Lower leg skin (tissue), 4 donors: ENCODE data around the gene DCXR. TPM values are rescaled to one million over a fixed set of nuclear protein-coding genes. Genes with fewer than 3 reads are reported as not detected.

Experiments used
- DNase-seq, 2 donors: peaks; one replicate each; pipeline ENCODE4 v3.0.0-alpha.2; 2019; ENCODE audit warnings: low spot score in 2 of 2
- H3K4me3 ChIP-seq: fragments of 200-600 bp; sonication (generic); 2 replicates; pipeline ENCODE4 v1.5.1; 2017; ENCODE audit warnings: mild to moderate bottlenecking, low read depth; ENCODE audit not compliant: poor library complexity, severe bottlenecking
- POLR2A ChIP-seq, 2 donors: fragments of 450-650 bp; IDR thresholded peaks; one replicate each; pipeline ENCODE4 v1.6.1; 2016 to 2017; ENCODE audit warnings: antibody characterized with exemption in 2 of 2, mild to moderate bottlenecking in 1 of 2, moderate library complexity in 1 of 2
- WGBS, 2 donors: methylation state at CpG; one replicate each; pipeline ENCODE4 v1.1.5; 2018; 5-methylcytosine and 5-hydroxymethylcytosine counted together
- intact Hi-C: fragments of 100-400 bp; cut with DNase I; formaldehyde crosslinking; loops from one replicate; pipeline ENCODE4 v1.15.0; 2023; ENCODE audit warnings: low total_unique reads
- total RNA-seq, 4 donors: library from RNA; depleted of rRNA; stranded (reverse); fragments of >200 nt; gene quantifications; one replicate each; pipeline ENCODE4 v1.1.0, GENCODE V29; 2016
- TF ChIP-seq, protein P1 (sequence below), 3 donors: fragments of 450-650 bp; IDR thresholded peaks; one replicate each; pipeline ENCODE4 v1.5.1; 2016; ENCODE audit warnings: antibody characterized with exemption in 3 of 3, mild to moderate bottlenecking in 3 of 3, moderate library complexity in 2 of 3

The DCXR gene
- total RNA-seq, 4 donors from 2014 or later: 124 to 199 (median 149) TPM

- no peak for DNase-seq
- WGBS, 2 donors: 3 to 8% methylated on average over 8 to 10 of the region's 10 CpGs
- TF ChIP-seq POLR2A (IDR thresholded peaks at IDR 0.05): no peak
- TF ChIP-seq, protein P1, sequence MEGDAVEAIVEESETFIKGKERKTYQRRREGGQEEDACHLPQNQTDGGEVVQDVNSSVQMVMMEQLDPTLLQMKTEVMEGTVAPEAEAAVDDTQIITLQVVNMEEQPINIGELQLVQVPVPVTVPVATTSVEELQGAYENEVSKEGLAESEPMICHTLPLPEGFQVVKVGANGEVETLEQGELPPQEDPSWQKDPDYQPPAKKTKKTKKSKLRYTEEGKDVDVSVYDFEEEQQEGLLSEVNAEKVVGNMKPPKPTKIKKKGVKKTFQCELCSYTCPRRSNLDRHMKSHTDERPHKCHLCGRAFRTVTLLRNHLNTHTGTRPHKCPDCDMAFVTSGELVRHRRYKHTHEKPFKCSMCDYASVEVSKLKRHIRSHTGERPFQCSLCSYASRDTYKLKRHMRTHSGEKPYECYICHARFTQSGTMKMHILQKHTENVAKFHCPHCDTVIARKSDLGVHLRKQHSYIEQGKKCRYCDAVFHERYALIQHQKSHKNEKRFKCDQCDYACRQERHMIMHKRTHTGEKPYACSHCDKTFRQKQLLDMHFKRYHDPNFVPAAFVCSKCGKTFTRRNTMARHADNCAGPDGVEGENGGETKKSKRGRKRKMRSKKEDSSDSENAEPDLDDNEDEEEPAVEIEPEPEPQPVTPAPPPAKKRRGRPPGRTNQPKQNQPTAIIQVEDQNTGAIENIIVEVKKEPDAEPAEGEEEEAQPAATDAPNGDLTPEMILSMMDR (IDR thresholded peaks at IDR 0.05): no peak
- peak overlapping the region; percentile 89 for H3K4me3 ChIP-seq
- intact Hi-C loops: no loop called here
Observed at GRCh38 chr17:82021900-82022309, 15.6 kb downstream of the DCXR start.

GRCh38 chr17:82021107-82021899 lies 16.2 kb downstream of the DCXR start:
- no peak for TF ChIP-seq POLR2A (IDR thresholded peaks at IDR 0.05)
- TF ChIP-seq, protein P1 (IDR thresholded peaks at IDR 0.05): peak in 1 of 3 donors; percentile 66
- 23 to 27% methylated on average over 22 to 25 of the region's 25 CpGs for WGBS, 2 donors
- peak in 1 of 2 donors; percentile 93 for DNase-seq
- H3K4me3 ChIP-seq: no peak overlapping the region
- intact Hi-C loops: no loop called here

DNA sequence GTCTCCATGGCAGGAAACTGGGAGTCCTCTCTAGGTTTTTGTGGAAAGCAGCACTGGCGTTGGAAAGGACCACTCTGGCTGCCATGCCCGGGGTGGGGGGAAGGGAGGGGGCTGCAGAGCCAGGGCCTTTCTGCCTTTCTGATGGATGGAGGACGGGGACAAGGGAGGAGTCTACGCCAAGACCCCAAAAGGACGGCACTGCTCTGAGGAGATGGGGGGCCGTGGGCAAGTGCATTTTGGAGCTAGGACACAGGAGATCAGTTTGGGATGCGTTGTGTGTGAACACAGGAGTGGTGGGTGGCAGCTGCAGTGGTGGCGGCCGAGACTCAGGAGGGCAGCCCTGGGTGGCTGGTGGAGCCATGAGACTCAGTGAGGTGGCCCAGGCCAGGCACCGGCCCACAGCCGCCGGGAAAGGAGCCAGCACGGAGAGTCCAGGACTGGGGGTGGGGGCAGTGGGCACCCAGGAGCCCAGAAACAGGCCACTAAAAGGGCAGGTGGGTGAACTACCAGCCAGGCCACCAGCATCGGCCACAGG lies 16.9 kb downstream of the DCXR start:
- 73 to 74% methylated on average over 14 of the region's 14 CpGs for WGBS, 2 donors
- TF ChIP-seq, protein P1 (IDR thresholded peaks at IDR 0.05): no peak
- no peak for TF ChIP-seq POLR2A (IDR thresholded peaks at IDR 0.05)
- intact Hi-C loops: no loop called here
- H3K4me3 ChIP-seq: no peak overlapping the region
- no peak for DNase-seq

GRCh38 chr17:82019690-82020571 lies 17.6 kb downstream of the DCXR start:
- intact Hi-C loops: loop anchor here (2.0 kb wide), 1 partner anchor 57 kb away; no protein-coding TSS in a partner anchor
- TF ChIP-seq, protein P1 (IDR thresholded peaks at IDR 0.05): no peak
- TF ChIP-seq POLR2A (IDR thresholded peaks at IDR 0.05): no peak
- DNase-seq: no peak
- 63 to 90% methylated on average over 17 to 33 of the region's 34 CpGs for WGBS, 2 donors
- H3K4me3 ChIP-seq: no peak overlapping the region

- DNase-seq: no peak
- 86 to 91% methylated on average over 33 of the region's 33 CpGs for WGBS, 2 donors
- no peak for TF ChIP-seq POLR2A (IDR thresholded peaks at IDR 0.05)
- TF ChIP-seq, protein P1 (IDR thresholded peaks at IDR 0.05): no peak
- intact Hi-C loops: loop anchor here (2.0 kb wide), 1 partner anchor 56 kb away; no protein-coding TSS in a partner anchor
- H3K4me3 ChIP-seq: no peak overlapping the region
Observed at GRCh38 chr17:82018989-82019689, 18.4 kb downstream of the DCXR start.
